COLO668 (cell line): Measurements from ENCODE around the gene MYL4.
A peak's percentile ranks its signal among the peaks of the same experiment; 100 is the strongest.
"Not testable (repeated sequence)": the region's sequence is repeated elsewhere in the genome, so short reads cannot be mapped to it uniquely, and the experiment has no call there.

Source experiments
- DNase-seq: peaks from one replicate; lab custom pipeline; 2025; ENCODE audit not compliant: unreplicated experiment; lab: John Stamatoyannopoulos, UW

The MYL4 gene

GRCh38 chr17:47208744-47209488 is at the start of gene MYL4:
Gene MYL4 (plus strand): TSS chr17:47209348. CDS start chr17:47209423, 75 bp downstream.
- no peak for DNase-seq

- DNase-seq = no peak
These were observed 47.0 kb upstream of the MYL4 start for GRCh38 chr17:47162013-47162622.

- no peak for DNase-seq
These were observed 44.9 kb upstream of the MYL4 start for GRCh38 chr17:47164263-47164662.

GRCh38 chr17:47165137-47165536 is 44.0 kb upstream of the MYL4 start:
- DNase-seq = no peak

- DNase-seq = not testable (repeated sequence)
These were observed 42.3 kb upstream of the MYL4 start for GRCh38 chr17:47166854-47167253.

- not testable (repeated sequence) for DNase-seq
These were observed 40.3 kb upstream of the MYL4 start for GRCh38 chr17:47168896-47169295.

GRCh38 chr17:47170710-47171109 is 38.4 kb upstream of the MYL4 start:
- no peak for DNase-seq

- no peak for DNase-seq
These were observed 36.2 kb upstream of the MYL4 start for GRCh38 chr17:47172696-47173565.

GRCh38 chr17:47174823-47175222 is 34.3 kb upstream of the MYL4 start:
- DNase-seq = not testable (repeated sequence)

GRCh38 chr17:47176389-47176826 is 32.7 kb upstream of the MYL4 start:
- no peak for DNase-seq

- DNase-seq = no peak
These were observed 31.9 kb upstream of the MYL4 start for GRCh38 chr17:47177261-47177660.

GRCh38 chr17:47179141-47179540 is 30.0 kb upstream of the MYL4 start:
- DNase-seq = no peak

- DNase-seq = no peak
These were observed 28.8 kb upstream of the MYL4 start for GRCh38 chr17:47180337-47180736.

- DNase-seq = not testable (repeated sequence)
These were observed 28.2 kb upstream of the MYL4 start for GRCh38 chr17:47180988-47181387.

GRCh38 chr17:47184681-47185080 is 24.5 kb upstream of the MYL4 start:
- no peak for DNase-seq

GRCh38 chr17:47188271-47188875 is 20.8 kb upstream of the MYL4 start:
- DNase-seq = no peak

GRCh38 chr17:47188876-47189731 is 20.0 kb upstream of the MYL4 start, which contains the start of gene CDC27:
Gene CDC27 (minus strand): TSS chr17:47189295. CDS start chr17:47189172, 123 bp downstream.
- peak; percentile 95 for DNase-seq

- DNase-seq = no peak
These were observed 19.4 kb upstream of the MYL4 start for GRCh38 chr17:47189732-47190237.

- no peak for DNase-seq
These were observed 18.9 kb upstream of the MYL4 start for GRCh38 chr17:47190243-47190642.

GRCh38 chr17:47190770-47191169 is 18.4 kb upstream of the MYL4 start:
- no peak for DNase-seq
